ENCODE data around the gene AMDHD1. TPM values are rescaled to one million over a fixed set of nuclear protein-coding genes. Genes with fewer than 3 reads are reported as not detected.

The AMDHD1 gene
- polyA plus RNA-seq (2013): 0.54 TPM

- peak within 1 kb of the TSS; percentile 54 to 68 for H3K27ac ChIP-seq (ENCODE audit: insufficient read depth in 1 of 2, low read depth in 1 of 2, low read length in 2 of 2, poor library complexity in 1 of 2, severe bottlenecking in 2 of 2)
- DNase-seq: peak; percentile 77 to 87 (median 83)
- POLR2A ChIA-PET: interaction anchor here (1.6 kb wide), 1 partner anchor 10 kb away, joined by 4 read pairs; no protein-coding TSS in a partner anchor
- no peaks in the 10 kb centered on the region for H3K36me3 ChIP-seq (ENCODE audit: control insufficient read depth in 4 of 4, insufficient read depth in 4 of 4, low read length in 3 of 4)
- CTCF ChIA-PET: interaction anchor here (0.6 to 4.0 kb wide), 9 partner anchors 11 to 83 kb away, joined by 3 to 30 read pairs (median 4); no protein-coding TSS in a partner anchor
- H3K27me3 ChIP-seq (replicated peaks in 2 of 5; ENCODE audit: control insufficient read depth in 4 of 5, insufficient read depth in 5 of 5, low read length in 4 of 5): no peaks in the 10 kb centered on the region
- WGBS (ENCODE audit: insufficient coverage): 0% methylated on average over 38 of the region's 38 CpGs
- peak within 1 kb of the TSS; percentile 25 to 90 (median 86) for H3K4me3 ChIP-seq (ENCODE audit: control insufficient read depth in 1 of 7, extremely low read depth in 1 of 7, insufficient read depth in 4 of 7, low read depth in 2 of 7, low read length in 6 of 7)
- no peaks in the 10 kb centered on the region for H3K9me3 ChIP-seq (ENCODE audit: control extremely low read depth in 1 of 5, control insufficient read depth in 4 of 5, insufficient read depth in 2 of 5, low read depth in 1 of 5, low read length in 4 of 5)
- H3K4me1 ChIP-seq (ENCODE audit: control extremely low read depth in 1 of 4, control insufficient read depth in 4 of 4, insufficient read depth in 4 of 4, low read length in 3 of 4): peaks cover 0 to 13% (median 7%) of the 10 kb centered on the region in 4 experiments
Observed at GRCh38 chr12:95943330-95943842, at the start of gene AMDHD1. AMDHD1 (plus strand) TSS chr12:95943331; CDS start chr12:95943399, 68 bp downstream.

- ChIA-PET CTCF (no interaction called here), POLR2A (no interaction called here)
- no peak for DNase-seq
- 84% methylated on average over 2 of the region's 4 CpGs for WGBS (ENCODE audit: insufficient coverage)
- peaks cover 0 to 4% (median 0%) of the 10 kb centered on the region in 5 experiments for H3K27me3 ChIP-seq (replicated peaks in 2 of 5; ENCODE audit: control insufficient read depth in 4 of 5, insufficient read depth in 5 of 5, low read length in 4 of 5)
- H3K36me3 ChIP-seq (ENCODE audit: control insufficient read depth in 4 of 4, insufficient read depth in 4 of 4, low read length in 3 of 4): no peaks in the 10 kb centered on the region
- H3K27ac ChIP-seq (ENCODE audit: insufficient read depth in 1 of 2, low read depth in 1 of 2, low read length in 2 of 2, poor library complexity in 1 of 2, severe bottlenecking in 2 of 2): no peak overlapping the region
- no peak overlapping the region for H3K4me3 ChIP-seq (ENCODE audit: control insufficient read depth in 1 of 7, extremely low read depth in 1 of 7, insufficient read depth in 4 of 7, low read depth in 2 of 7, low read length in 6 of 7)
- peaks cover 0 to 3% (median 0%) of the 10 kb centered on the region in 5 experiments for H3K9me3 ChIP-seq (ENCODE audit: control extremely low read depth in 1 of 5, control insufficient read depth in 4 of 5, insufficient read depth in 2 of 5, low read depth in 1 of 5, low read length in 4 of 5)
- peaks cover 0 to 12% (median 0%) of the 10 kb centered on the region in 4 experiments for H3K4me1 ChIP-seq (ENCODE audit: control extremely low read depth in 1 of 4, control insufficient read depth in 4 of 4, insufficient read depth in 4 of 4, low read length in 3 of 4)
Observed at GRCh38 chr12:95896846-95897245, 46.3 kb upstream of the AMDHD1 start.

- Histone ChIP-seq H3K4me1 (ENCODE audit: control extremely low read depth in 1 of 4, control insufficient read depth in 4 of 4, insufficient read depth in 4 of 4, low read length in 3 of 4) (peaks cover 0 to 12% (median 0%) of the 10 kb centered on the region in 4 experiments), H3K9me3 (ENCODE audit: control extremely low read depth in 1 of 5, control insufficient read depth in 4 of 5, insufficient read depth in 2 of 5, low read depth in 1 of 5, low read length in 4 of 5) (peaks cover 0 to 3% (median 0%) of the 10 kb centered on the region in 5 experiments), H3K27me3 (replicated peaks in 2 of 5; ENCODE audit: control insufficient read depth in 4 of 5, insufficient read depth in 5 of 5, low read length in 4 of 5) (peaks cover 0 to 4% (median 0%) of the 10 kb centered on the region in 5 experiments), H3K36me3 (ENCODE audit: control insufficient read depth in 4 of 4, insufficient read depth in 4 of 4, low read length in 3 of 4) (no peaks in the 10 kb centered on the region), H3K27ac (ENCODE audit: insufficient read depth in 1 of 2, low read depth in 1 of 2, low read length in 2 of 2, poor library complexity in 1 of 2, severe bottlenecking in 2 of 2) (no peak overlapping the region), H3K4me3 (ENCODE audit: control insufficient read depth in 1 of 7, extremely low read depth in 1 of 7, insufficient read depth in 4 of 7, low read depth in 2 of 7, low read length in 6 of 7) (no peak overlapping the region)
- ChIA-PET POLR2A (no interaction called here), CTCF (no interaction called here)
- no peak for DNase-seq
- WGBS (ENCODE audit: insufficient coverage): 93% methylated on average over 2 of the region's 4 CpGs
Observed at GRCh38 chr12:95898081-95898480, 45.0 kb upstream of the AMDHD1 start.

- H3K9me3 ChIP-seq (ENCODE audit: control extremely low read depth in 1 of 5, control insufficient read depth in 4 of 5, insufficient read depth in 2 of 5, low read depth in 1 of 5, low read length in 4 of 5): peaks cover 0 to 4% (median 0%) of the 10 kb centered on the region in 5 experiments
- no peaks in the 10 kb centered on the region for H3K36me3 ChIP-seq (ENCODE audit: control insufficient read depth in 4 of 4, insufficient read depth in 4 of 4, low read length in 3 of 4)
- no peak for DNase-seq
- no peaks in the 10 kb centered on the region for H3K27me3 ChIP-seq (replicated peaks in 2 of 5; ENCODE audit: control insufficient read depth in 4 of 5, insufficient read depth in 5 of 5, low read length in 4 of 5)
- H3K27ac ChIP-seq (ENCODE audit: insufficient read depth in 1 of 2, low read depth in 1 of 2, low read length in 2 of 2, poor library complexity in 1 of 2, severe bottlenecking in 2 of 2): no peak overlapping the region
- CTCF ChIA-PET: no interaction called here
- H3K4me1 ChIP-seq (ENCODE audit: control extremely low read depth in 1 of 4, control insufficient read depth in 4 of 4, insufficient read depth in 4 of 4, low read length in 3 of 4): no peaks in the 10 kb centered on the region
- POLR2A ChIA-PET: no interaction called here
- no peak overlapping the region for H3K4me3 ChIP-seq (ENCODE audit: control insufficient read depth in 1 of 7, extremely low read depth in 1 of 7, insufficient read depth in 4 of 7, low read depth in 2 of 7, low read length in 6 of 7)
Observed at GRCh38 chr12:95908573-95908972, 34.6 kb upstream of the AMDHD1 start.

GRCh38 chr12:95909871-95910270, 33.3 kb upstream of the AMDHD1 start:
- POLR2A ChIA-PET: no interaction called here

GRCh38 chr12:95918194-95918993, 24.7 kb upstream of the AMDHD1 start:
- ChIA-PET POLR2A (no interaction called here), CTCF (interaction anchor here (0.6 to 4.5 kb wide), 14 partner anchors 12 to 1069 kb away, joined by 3 to 51 read pairs (median 4); partner anchors contain the start of genes AMDHD1, CCDC38 and HAL)
- H3K27ac ChIP-seq (ENCODE audit: insufficient read depth in 1 of 2, low read depth in 1 of 2, low read length in 2 of 2, poor library complexity in 1 of 2, severe bottlenecking in 2 of 2): no peak overlapping the region
- 0% methylated on average over 4 of the region's 7 CpGs for WGBS (ENCODE audit: insufficient coverage)
- no peaks in the 10 kb centered on the region for H3K36me3 ChIP-seq (ENCODE audit: control insufficient read depth in 4 of 4, insufficient read depth in 4 of 4, low read length in 3 of 4)
- DNase-seq: peak; percentile 48 to 72 (median 70)
- H3K9me3 ChIP-seq (ENCODE audit: control extremely low read depth in 1 of 5, control insufficient read depth in 4 of 5, insufficient read depth in 2 of 5, low read depth in 1 of 5, low read length in 4 of 5): peaks cover 0 to 1% (median 0%) of the 10 kb centered on the region in 5 experiments
- H3K27me3 ChIP-seq (replicated peaks in 2 of 5; ENCODE audit: control insufficient read depth in 4 of 5, insufficient read depth in 5 of 5, low read length in 4 of 5): peaks cover 0 to 5% (median 0%) of the 10 kb centered on the region in 5 experiments
- H3K4me1 ChIP-seq (ENCODE audit: control extremely low read depth in 1 of 4, control insufficient read depth in 4 of 4, insufficient read depth in 4 of 4, low read length in 3 of 4): no peaks in the 10 kb centered on the region
- no peak overlapping the region for H3K4me3 ChIP-seq (ENCODE audit: control insufficient read depth in 1 of 7, extremely low read depth in 1 of 7, insufficient read depth in 4 of 7, low read depth in 2 of 7, low read length in 6 of 7)

More at GRCh38 chr12:95909871-95910270, 33.3 kb upstream of the AMDHD1 start:
- Histone ChIP-seq H3K27me3 (replicated peaks in 2 of 5; ENCODE audit: control insufficient read depth in 4 of 5, insufficient read depth in 5 of 5, low read length in 4 of 5) (no peaks in the 10 kb centered on the region), H3K27ac (ENCODE audit: insufficient read depth in 1 of 2, low read depth in 1 of 2, low read length in 2 of 2, poor library complexity in 1 of 2, severe bottlenecking in 2 of 2) (no peak overlapping the region), H3K4me1 (ENCODE audit: control extremely low read depth in 1 of 4, control insufficient read depth in 4 of 4, insufficient read depth in 4 of 4, low read length in 3 of 4) (no peaks in the 10 kb centered on the region), H3K4me3 (ENCODE audit: control insufficient read depth in 1 of 7, extremely low read depth in 1 of 7, insufficient read depth in 4 of 7, low read depth in 2 of 7, low read length in 6 of 7) (no peak overlapping the region), H3K36me3 (ENCODE audit: control insufficient read depth in 4 of 4, insufficient read depth in 4 of 4, low read length in 3 of 4) (no peaks in the 10 kb centered on the region), H3K9me3 (ENCODE audit: control extremely low read depth in 1 of 5, control insufficient read depth in 4 of 5, insufficient read depth in 2 of 5, low read depth in 1 of 5, low read length in 4 of 5) (peaks cover 0 to 3% (median 0%) of the 10 kb centered on the region in 5 experiments)
- CTCF ChIA-PET: no interaction called here
- no peak for DNase-seq
- WGBS (ENCODE audit: insufficient coverage): 100% methylated on average over 3 of the region's 3 CpGs

- Histone ChIP-seq H3K36me3 (ENCODE audit: control insufficient read depth in 4 of 4, insufficient read depth in 4 of 4, low read length in 3 of 4) (no peaks in the 10 kb centered on the region), H3K4me3 (ENCODE audit: control insufficient read depth in 1 of 7, extremely low read depth in 1 of 7, insufficient read depth in 4 of 7, low read depth in 2 of 7, low read length in 6 of 7) (no peak overlapping the region), H3K27me3 (replicated peaks in 2 of 5; ENCODE audit: control insufficient read depth in 4 of 5, insufficient read depth in 5 of 5, low read length in 4 of 5) (peaks cover 0 to 5% (median 0%) of the 10 kb centered on the region in 5 experiments), H3K9me3 (ENCODE audit: control extremely low read depth in 1 of 5, control insufficient read depth in 4 of 5, insufficient read depth in 2 of 5, low read depth in 1 of 5, low read length in 4 of 5) (peaks cover 0 to 1% (median 0%) of the 10 kb centered on the region in 5 experiments), H3K4me1 (ENCODE audit: control extremely low read depth in 1 of 4, control insufficient read depth in 4 of 4, insufficient read depth in 4 of 4, low read length in 3 of 4) (no peaks in the 10 kb centered on the region), H3K27ac (ENCODE audit: insufficient read depth in 1 of 2, low read depth in 1 of 2, low read length in 2 of 2, poor library complexity in 1 of 2, severe bottlenecking in 2 of 2) (no peak overlapping the region)
- POLR2A ChIA-PET: no interaction called here
- CTCF ChIA-PET: interaction anchor here (0.9 to 4.5 kb wide), 9 partner anchors 11 to 79 kb away, joined by 3 to 51 read pairs (median 8); partner anchors contain the start of genes AMDHD1, CCDC38 and HAL
- no peak for DNase-seq
- WGBS (ENCODE audit: insufficient coverage): 86% methylated on average over 6 of the region's 6 CpGs
Observed at GRCh38 chr12:95919110-95919509, 24.0 kb upstream of the AMDHD1 start.

All from common myeloid progenitor, CD34-positive (primary cell).